ENCODE data around the gene PNKD. TPM values are rescaled to one million over a fixed set of nuclear protein-coding genes. Genes with fewer than 3 reads are reported as not detected.

The PNKD gene
- total RNA-seq, 1 experiment from 2014 or later = 58.1 TPM

- TF ChIP-seq, protein P1, sequence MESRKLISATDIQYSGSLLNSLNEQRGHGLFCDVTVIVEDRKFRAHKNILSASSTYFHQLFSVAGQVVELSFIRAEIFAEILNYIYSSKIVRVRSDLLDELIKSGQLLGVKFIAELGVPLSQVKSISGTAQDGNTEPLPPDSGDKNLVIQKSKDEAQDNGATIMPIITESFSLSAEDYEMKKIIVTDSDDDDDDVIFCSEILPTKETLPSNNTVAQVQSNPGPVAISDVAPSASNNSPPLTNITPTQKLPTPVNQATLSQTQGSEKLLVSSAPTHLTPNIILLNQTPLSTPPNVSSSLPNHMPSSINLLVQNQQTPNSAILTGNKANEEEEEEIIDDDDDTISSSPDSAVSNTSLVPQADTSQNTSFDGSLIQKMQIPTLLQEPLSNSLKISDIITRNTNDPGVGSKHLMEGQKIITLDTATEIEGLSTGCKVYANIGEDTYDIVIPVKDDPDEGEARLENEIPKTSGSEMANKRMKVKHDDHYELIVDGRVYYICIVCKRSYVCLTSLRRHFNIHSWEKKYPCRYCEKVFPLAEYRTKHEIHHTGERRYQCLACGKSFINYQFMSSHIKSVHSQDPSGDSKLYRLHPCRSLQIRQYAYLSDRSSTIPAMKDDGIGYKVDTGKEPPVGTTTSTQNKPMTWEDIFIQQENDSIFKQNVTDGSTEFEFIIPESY (IDR thresholded peaks at IDR 0.05; ENCODE audit: extremely low read depth, insufficient replicate concordance, low read length) = no peak
- no peak for TF ChIP-seq ELF1 (IDR thresholded peaks at IDR 0.05; ENCODE audit: borderline replicate concordance, low read depth)
- no peak for TF ChIP-seq YY1 (IDR thresholded peaks at IDR 0.05; ENCODE audit: extremely low read depth, insufficient replicate concordance, low read depth, low read length)
- TF ChIP-seq SIN3A (IDR thresholded peaks at IDR 0.05; ENCODE audit: low read depth) = no peak
- no peak for TF ChIP-seq FOSL1 (IDR thresholded peaks at IDR 0.05; ENCODE audit: low read depth)
- TF ChIP-seq CBX3 (IDR thresholded peaks at IDR 0.05; ENCODE audit: low read depth) = no peak
- TF ChIP-seq EZH2 (IDR thresholded peaks at IDR 0.05) = no peak
- no peak for TF ChIP-seq POLR2A (IDR thresholded peaks at IDR 0.05; ENCODE audit: borderline replicate concordance, extremely low read depth, insufficient read depth, insufficient read length)
- TF ChIP-seq, protein P2, sequence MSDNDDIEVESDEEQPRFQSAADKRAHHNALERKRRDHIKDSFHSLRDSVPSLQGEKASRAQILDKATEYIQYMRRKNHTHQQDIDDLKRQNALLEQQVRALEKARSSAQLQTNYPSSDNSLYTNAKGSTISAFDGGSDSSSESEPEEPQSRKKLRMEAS (IDR thresholded peaks at IDR 0.05) = no peak
- no peak for TF ChIP-seq EZH2phosphoT487 (IDR thresholded peaks at IDR 0.05; ENCODE audit: borderline replicate concordance)
- TF ChIP-seq POLR2AphosphoS5 (IDR thresholded peaks at IDR 0.05; ENCODE audit: low read depth, low read length) = no peak
These were observed 90.1 kb downstream of the PNKD start (continued) for GRCh38 chr2:218360453-218360852.

DNA sequence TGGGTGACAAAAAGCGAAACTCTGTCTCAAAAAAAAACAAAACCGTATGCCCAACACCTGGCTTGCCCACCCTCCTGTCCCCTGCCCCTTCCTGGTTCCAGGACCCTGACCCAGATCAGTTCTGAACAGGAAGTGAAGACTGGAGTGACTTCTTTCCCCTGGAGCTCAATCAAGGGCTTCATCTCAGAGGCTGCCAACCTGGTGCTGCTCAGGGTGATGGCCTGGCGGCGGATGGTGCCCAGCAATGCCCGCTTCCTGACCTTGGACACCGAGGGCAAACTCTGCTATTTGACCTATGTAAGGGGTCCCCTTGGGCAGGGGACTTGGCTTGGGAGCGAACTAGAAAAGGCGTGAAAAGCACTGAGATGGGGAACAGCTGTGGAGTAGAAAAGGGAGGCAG is 92.3 kb downstream of the PNKD start:
- no peaks in the 10 kb centered on the region for H3K9me2 ChIP-seq (ENCODE audit: insufficient read depth)
- RAD21 ChIA-PET (ENCODE audit: low non-redundant PET in 1 of 2, low total read pairs in 2 of 2, uncharacterized antibody in 2 of 2, unreplicated experiment in 2 of 2) = no interaction called here
- H3K4me1 ChIP-seq (ENCODE audit: control insufficient read depth in 1 of 2, insufficient read depth in 2 of 2, low read length in 2 of 2) = peaks cover 0 to 19% of the 10 kb centered on the region in 2 experiments; a peak in 2 of 4 replicates
- H3K27me3 ChIP-seq (ENCODE audit: insufficient read depth, low read length) = no peaks in the 10 kb centered on the region
- no TSS peak for BruUV-seq (replicated peaks)
- POLR2A ChIA-PET = no interaction called here
- no peak for DNase-seq (ENCODE audit: low read depth, low spot score)
- no peak overlapping the region for H3K4me3 ChIP-seq (replicated peaks in 1 of 2; ENCODE audit: low read depth in 1 of 2, low read length in 2 of 2)
- ATAC-seq = no peak
- H3K4me2 ChIP-seq (ENCODE audit: low read length) = no peak overlapping the region
- no peaks in the 10 kb centered on the region for H4K20me1 ChIP-seq (ENCODE audit: insufficient read depth)
- H3K36me3 ChIP-seq (ENCODE audit: control insufficient read depth in 1 of 2, insufficient read depth in 2 of 2, low read length in 2 of 2) = no peaks in the 10 kb centered on the region
- H3K27ac ChIP-seq (ENCODE audit: low read depth, low read length) = no peak overlapping the region
- intact Hi-C loops (cut with micrococcal nuclease) = no loop called here
- H2AFZ ChIP-seq (ENCODE audit: low read depth, low read length, poor library complexity, severe bottlenecking) = no peak overlapping the region
- H3K79me2 ChIP-seq (ENCODE audit: insufficient read depth, low read length) = no peaks in the 10 kb centered on the region
- CTCF ChIA-PET = no interaction called here
- H3K9me3 ChIP-seq (ENCODE audit: control insufficient read depth in 1 of 2, insufficient read depth in 1 of 2, low read depth in 1 of 2, low read length in 2 of 2) = 0 out of 4 replicates have a peak, but pooled peaks cover 0 to 8% of the 10 kb centered on the region in 2 experiments
- H3K9ac ChIP-seq (ENCODE audit: low read length) = no peak overlapping the region
- no peak for TF ChIP-seq SRF (IDR thresholded peaks at IDR 0.05; ENCODE audit: low read depth)
- no peak for TF ChIP-seq EZH2 (IDR thresholded peaks at IDR 0.05)
- TF ChIP-seq YY1 (IDR thresholded peaks at IDR 0.05; ENCODE audit: extremely low read depth, insufficient replicate concordance, low read depth, low read length) = no peak
- TF ChIP-seq, protein P1 (IDR thresholded peaks at IDR 0.05; ENCODE audit: extremely low read depth, insufficient replicate concordance, low read length) = no peak
- no peak for TF ChIP-seq JUND (IDR thresholded peaks at IDR 0.05)
- no peak for TF ChIP-seq ATF3 (IDR thresholded peaks at IDR 0.05)
- TF ChIP-seq RAD21 (IDR thresholded peaks at IDR 0.05; ENCODE audit: low read depth) = no peak
- TF ChIP-seq ZNF274 (IDR thresholded peaks at IDR 0.05; ENCODE audit: low read depth, low read length) = no peak
- TF ChIP-seq ELF1 (IDR thresholded peaks at IDR 0.05; ENCODE audit: borderline replicate concordance, low read depth) = no peak
- no peak for TF ChIP-seq CEBPB (IDR thresholded peaks at IDR 0.05; ENCODE audit: low read depth)
- TF ChIP-seq EZH2phosphoT487 (IDR thresholded peaks at IDR 0.05; ENCODE audit: borderline replicate concordance) = no peak
- TF ChIP-seq POLR2AphosphoS5 (IDR thresholded peaks at IDR 0.05; ENCODE audit: low read depth, low read length) = no peak
- TF ChIP-seq, protein P3, sequence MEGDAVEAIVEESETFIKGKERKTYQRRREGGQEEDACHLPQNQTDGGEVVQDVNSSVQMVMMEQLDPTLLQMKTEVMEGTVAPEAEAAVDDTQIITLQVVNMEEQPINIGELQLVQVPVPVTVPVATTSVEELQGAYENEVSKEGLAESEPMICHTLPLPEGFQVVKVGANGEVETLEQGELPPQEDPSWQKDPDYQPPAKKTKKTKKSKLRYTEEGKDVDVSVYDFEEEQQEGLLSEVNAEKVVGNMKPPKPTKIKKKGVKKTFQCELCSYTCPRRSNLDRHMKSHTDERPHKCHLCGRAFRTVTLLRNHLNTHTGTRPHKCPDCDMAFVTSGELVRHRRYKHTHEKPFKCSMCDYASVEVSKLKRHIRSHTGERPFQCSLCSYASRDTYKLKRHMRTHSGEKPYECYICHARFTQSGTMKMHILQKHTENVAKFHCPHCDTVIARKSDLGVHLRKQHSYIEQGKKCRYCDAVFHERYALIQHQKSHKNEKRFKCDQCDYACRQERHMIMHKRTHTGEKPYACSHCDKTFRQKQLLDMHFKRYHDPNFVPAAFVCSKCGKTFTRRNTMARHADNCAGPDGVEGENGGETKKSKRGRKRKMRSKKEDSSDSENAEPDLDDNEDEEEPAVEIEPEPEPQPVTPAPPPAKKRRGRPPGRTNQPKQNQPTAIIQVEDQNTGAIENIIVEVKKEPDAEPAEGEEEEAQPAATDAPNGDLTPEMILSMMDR (IDR thresholded peaks at IDR 0.05 in 2 of 3, conservative IDR thresholded peaks at IDR 0.05 in 1 of 3; ENCODE audit: borderline replicate concordance in 1 of 3, insufficient read depth in 1 of 3, low read depth in 2 of 3, low read length in 2 of 3) = no peak
- no peak for TF ChIP-seq EGR1 (IDR thresholded peaks at IDR 0.05; ENCODE audit: low read depth)
